GM23338 (cell line): ENCODE results near the gene NIPA2. TPM values are rescaled to one million over a fixed set of nuclear protein-coding genes. Genes with fewer than 3 reads are reported as not detected.

Experiments used
- polyA plus RNA-seq: library from polyadenylated mRNA; unstranded; fragments of >200 nt; fragmentation: Nextera tagmentation; extraction: Ambion mirVana; gene quantifications from 2 replicates; pipeline ENCODE4 v1.2.1, GENCODE V29; 2016
- total RNA-seq: library from RNA; depleted of rRNA; stranded (reverse); fragments of >200 nt; shearing (Covaris generic); gene quantifications from 2 replicates; pipeline ENCODE4 v1.2.3, GENCODE V29; 2014; rRNA removed

Gene NIPA2
- total and polyA plus RNA-seq, 2 experiments from 2014 or later = 35.0 to 105 TPM

Other genes starting within 250 kb of the NIPA2 start
- gene NIPA1, start 52.0 kb upstream of the NIPA2 start, total RNA-seq = 10.4 and 14.7 TPM in 2 replicates
- 3.1 and 3.5 TPM in 2 replicates for gene NIPA1, start 52.0 kb upstream of the NIPA2 start, polyA plus RNA-seq
- 68.8 and 73.9 TPM in 2 replicates for gene CYFIP1, start 141.7 kb downstream of the NIPA2 start, total RNA-seq
- gene CYFIP1, start 141.7 kb downstream of the NIPA2 start, polyA plus RNA-seq = 19.8 and 20.0 TPM in 2 replicates
- 12.8 and 21.7 TPM in 2 replicates for gene TUBGCP5, start 200.9 kb downstream of the NIPA2 start, total RNA-seq
- 7.7 and 12.0 TPM in 2 replicates for gene TUBGCP5, start 200.9 kb downstream of the NIPA2 start, polyA plus RNA-seq